GM21447 (cell line): ENCODE results near the gene RBM27.
A peak's percentile ranks its signal among the peaks of the same experiment; 100 is the strongest.
"Not testable (repeated sequence)": the region's sequence is repeated elsewhere in the genome, so short reads cannot be mapped to it uniquely, and the experiment has no call there.

ENCODE experiments used
- ATAC-seq: cut with Tn5 transposase; IDR thresholded peaks from one replicate; pipeline ENCODE4 v1.9.1; 2021; ENCODE audit not compliant: unreplicated experiment

Gene RBM27

DNA sequence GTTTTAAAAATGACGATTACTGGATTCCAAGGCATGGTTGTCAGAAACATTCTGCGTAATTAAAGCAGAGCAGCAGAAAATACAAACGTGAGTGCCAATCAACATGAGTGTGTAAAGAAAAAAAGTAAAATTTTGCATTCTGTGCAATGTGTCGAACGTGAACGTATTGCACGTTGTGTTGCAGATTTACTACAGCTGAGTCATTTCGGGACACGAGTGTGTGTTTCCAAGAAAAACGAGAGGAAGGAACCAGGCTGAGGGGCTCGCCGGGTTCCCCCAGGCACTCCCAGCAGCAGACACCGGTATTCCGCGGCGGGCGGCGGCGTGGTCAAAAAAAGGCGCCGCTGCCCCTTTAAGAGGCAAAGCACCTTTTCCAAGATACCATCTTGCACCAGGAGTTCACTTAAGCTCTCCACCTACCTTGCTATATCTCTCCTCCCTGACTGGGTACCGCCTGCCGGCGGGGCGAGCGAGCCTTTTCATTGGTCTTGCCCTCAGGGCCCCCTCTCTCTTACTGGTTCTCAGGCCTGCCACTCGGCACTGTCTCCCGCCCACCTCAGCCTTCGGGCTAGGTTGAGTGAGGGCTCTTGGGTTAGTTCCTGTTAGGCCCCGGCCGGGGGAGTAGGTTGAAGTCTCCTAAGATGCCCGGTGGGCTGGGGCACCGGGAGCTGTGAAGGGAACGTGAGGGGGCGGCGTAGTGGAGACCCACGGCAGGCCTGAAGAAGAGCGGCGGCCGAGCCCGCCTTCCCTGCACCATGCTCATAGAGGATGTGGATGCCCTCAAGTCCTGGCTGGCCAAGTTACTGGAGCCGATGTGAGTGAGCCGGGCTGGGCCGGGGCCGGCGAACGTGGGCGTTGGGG is at the start of gene RBM27:
Gene RBM27 (plus strand): TSS at position 595 of the 861 bp plus-strand sequence. CDS start 161 bp downstream, at position 756.
- ATAC-seq: peak; percentile 100

DNA sequence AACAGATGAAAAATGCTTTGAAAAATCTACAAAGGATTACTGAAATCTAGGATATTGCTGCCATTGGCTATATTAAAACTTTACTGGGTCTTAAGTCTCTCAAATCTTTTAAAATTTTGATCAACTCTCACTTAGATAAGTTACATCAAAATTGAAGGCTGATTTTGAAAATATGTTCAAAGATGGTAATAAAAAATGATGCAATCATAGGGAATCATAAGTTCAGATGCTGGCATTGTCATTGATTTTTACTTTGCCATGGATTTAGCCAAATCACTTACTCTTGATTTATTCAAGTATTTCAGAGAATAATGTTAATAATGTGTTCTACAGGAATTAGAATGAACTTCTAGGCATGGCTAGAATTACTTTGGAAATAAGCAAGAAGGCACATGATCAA is 45.1 kb upstream of the RBM27 start:
- no peak for ATAC-seq

GRCh38 chr5:146164382-146164781 is 39.0 kb upstream of the RBM27 start:
- no peak for ATAC-seq

GRCh38 chr5:146165460-146165859 is 37.9 kb upstream of the RBM27 start:
- ATAC-seq: no peak

- ATAC-seq: no peak
Observed at GRCh38 chr5:146165903-146166302, 37.5 kb upstream of the RBM27 start.

- no peak for ATAC-seq
Observed at GRCh38 chr5:146169076-146169475, 34.3 kb upstream of the RBM27 start.

GRCh38 chr5:146173049-146173448 is 30.4 kb upstream of the RBM27 start:
- ATAC-seq: peak; percentile 63

DNA sequence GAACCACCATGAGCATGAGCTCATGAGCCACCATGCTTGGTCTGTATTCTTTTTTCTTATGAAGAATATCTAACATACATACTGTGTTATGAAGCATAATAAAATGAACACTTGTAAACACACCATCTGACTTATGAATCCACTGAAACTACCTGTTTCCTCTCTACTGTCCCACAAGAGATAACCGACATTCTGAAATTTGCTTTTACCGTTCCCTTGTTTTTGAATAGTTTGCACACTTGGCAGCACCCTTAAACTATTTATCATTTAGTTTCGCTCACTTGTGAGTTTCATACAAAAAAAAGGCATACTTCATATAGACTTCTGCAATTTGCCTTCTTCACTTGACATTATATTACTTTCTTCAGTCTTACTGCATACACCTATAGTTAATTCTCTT is 29.8 kb upstream of the RBM27 start:
- peak; percentile 96 for ATAC-seq

GRCh38 chr5:146176805-146177204 is 26.6 kb upstream of the RBM27 start:
- ATAC-seq: no peak

DNA sequence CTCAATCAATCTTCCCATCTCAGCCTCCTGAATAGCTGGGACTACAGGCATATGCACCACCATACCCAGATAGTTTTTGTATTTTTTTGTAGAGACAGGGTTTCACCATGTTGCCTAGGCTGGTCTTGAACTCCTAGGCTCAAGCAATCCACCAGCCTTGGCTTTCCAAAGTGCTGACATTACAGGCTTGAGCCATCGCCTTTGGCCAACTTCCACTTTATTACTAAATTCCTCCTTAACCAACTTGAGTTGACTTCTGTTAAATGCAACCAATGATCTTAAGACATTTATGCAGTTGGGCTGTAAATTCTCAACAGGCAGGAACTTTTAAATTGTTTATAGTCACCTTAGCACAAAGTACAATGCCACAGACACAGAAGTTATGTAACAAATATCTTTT is 23.7 kb upstream of the RBM27 start:
- no peak for ATAC-seq

DNA sequence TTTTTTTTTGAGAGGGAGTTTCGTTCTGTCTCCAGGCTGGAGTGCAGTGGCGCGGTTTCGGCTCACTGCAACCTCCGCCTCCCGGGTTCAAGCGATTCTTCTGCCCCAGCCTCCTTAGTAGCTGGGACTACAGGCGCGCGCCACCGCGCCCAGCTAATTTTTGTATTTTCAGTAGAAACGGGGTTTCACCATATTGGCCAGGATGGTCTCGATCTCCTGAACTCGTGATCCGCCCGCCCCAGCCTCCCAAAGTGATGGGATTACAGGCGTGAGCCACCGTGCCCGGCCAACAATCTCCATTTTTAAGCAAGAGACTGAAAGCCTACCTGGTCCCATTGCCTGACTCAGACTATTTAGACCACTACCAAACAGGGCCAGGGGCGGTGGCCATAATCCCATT is 20.0 kb upstream of the RBM27 start:
- not testable (repeated sequence) for ATAC-seq

DNA sequence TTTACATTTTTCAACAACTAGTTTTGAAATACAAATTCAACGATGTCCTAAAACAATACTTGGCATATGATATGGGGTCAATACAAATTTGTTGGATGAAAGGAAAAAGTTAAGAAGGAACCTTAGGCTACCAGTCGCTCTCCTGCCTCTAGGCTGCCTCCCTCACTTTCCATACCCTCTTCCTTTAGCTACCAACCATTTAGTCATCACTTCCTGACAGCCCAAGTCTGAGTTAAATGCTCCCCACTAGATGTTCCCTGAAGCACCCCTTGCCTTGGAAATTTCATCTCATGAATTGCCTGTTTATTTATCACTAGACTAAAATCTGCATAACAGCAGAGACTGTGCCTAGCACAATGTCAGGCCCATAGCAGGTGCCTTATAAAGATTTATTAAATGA is 18.2 kb upstream of the RBM27 start:
- no peak for ATAC-seq

GRCh38 chr5:146188358-146188757 is 15.0 kb upstream of the RBM27 start:
- ATAC-seq: no peak

DNA sequence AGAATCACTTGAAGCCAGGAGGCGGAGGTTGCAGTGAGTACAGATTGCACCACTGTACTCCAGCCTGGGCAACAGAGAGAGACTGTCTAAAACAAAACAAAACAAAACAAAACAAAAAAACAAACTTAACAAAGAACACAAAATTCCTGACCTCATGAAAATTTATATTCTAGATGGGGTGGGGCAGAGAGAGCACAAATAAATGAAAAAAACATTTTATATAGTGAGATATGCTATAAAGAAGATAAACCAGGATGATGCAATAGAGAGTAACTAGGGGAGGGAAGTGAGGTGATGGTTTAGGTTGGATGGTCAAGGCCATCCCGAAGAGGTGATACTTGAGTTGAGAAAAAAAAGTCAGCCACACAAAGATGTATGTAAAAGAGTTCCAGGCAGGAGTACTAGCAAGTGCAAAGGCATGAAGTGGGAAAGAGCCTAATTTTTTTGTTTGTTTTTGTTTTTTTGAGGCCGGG is 10.8 kb upstream of the RBM27 start:
- no peak for ATAC-seq

DNA sequence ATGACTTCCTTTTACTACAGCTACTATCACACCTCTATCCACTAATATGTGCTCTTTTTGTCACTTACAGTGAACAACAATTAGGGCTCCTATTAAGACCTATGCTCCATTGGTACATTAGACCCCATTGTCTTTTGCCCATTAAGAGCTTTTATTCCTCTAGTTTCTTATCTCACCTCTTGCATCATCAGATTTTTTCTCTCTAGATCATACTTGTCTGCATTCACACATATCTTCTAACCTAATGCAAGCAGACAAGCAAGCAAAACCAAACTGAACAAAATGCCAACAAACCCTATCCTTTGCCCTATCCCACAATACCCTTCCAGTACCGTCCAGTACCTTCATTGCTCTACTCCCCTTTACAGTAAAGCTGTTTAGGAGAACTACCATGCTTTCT is 10.1 kb upstream of the RBM27 start:
- ATAC-seq: no peak

DNA sequence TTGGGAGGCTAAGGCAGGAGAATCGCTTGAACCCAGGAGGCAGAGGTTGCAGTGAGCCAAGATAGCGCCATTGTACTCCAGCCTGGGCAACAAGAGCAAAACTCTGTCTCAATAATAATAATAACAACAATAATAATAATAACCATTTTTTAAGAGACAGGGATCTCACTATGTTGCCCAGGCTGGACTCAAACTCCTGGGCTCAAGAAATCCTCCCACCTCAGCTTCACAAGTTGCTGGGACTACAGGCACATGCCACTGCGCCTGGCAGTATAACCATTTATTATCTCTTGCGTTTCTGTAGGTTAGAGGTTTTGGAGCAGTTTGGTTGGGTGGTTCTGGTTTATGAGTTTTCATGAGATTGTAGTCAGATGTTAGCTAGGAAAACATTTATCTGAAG is 8.4 kb upstream of the RBM27 start:
- ATAC-seq: not testable (repeated sequence)

- no peak for ATAC-seq
Observed at GRCh38 chr5:146196459-146197048, 6.9 kb upstream of the RBM27 start.

- no peak for ATAC-seq
Observed at GRCh38 chr5:146199176-146199815, 4.1 kb upstream of the RBM27 start.

- ATAC-seq: not testable (repeated sequence)
Observed at GRCh38 chr5:146201795-146202194, 1.6 kb upstream of the RBM27 start.

GRCh38 chr5:146203872-146204192 is 427 bp downstream of the RBM27 start:
- peak; percentile 15 for ATAC-seq

GRCh38 chr5:146205499-146206202 is 2.2 kb downstream of the RBM27 start:
- no peak for ATAC-seq
